Testis (tissue), 2 donors: ENCODE measurements around the gene BCAR3.

Experiments used
- POLR2A ChIP-seq: fragments of 450-650 bp; IDR thresholded peaks from one replicate; pipeline ENCODE4 v1.6.1; 2017; ENCODE audit warnings: antibody characterized with exemption, mild to moderate bottlenecking, moderate library complexity
- TF ChIP-seq, protein P1 (sequence below), 3 experiments: fragments of 450-650 bp in 2 of 3; fragments of 200-600 bp in 1 of 3; sonication (generic) in 1 of 3; IDR thresholded peaks; one replicate each; pipeline ENCODE4 v1.5.1; 2016 to 2019; ENCODE audit warnings: antibody characterized with exemption in 3 of 3, mild to moderate bottlenecking in 2 of 3, moderate library complexity in 1 of 3

DNA sequence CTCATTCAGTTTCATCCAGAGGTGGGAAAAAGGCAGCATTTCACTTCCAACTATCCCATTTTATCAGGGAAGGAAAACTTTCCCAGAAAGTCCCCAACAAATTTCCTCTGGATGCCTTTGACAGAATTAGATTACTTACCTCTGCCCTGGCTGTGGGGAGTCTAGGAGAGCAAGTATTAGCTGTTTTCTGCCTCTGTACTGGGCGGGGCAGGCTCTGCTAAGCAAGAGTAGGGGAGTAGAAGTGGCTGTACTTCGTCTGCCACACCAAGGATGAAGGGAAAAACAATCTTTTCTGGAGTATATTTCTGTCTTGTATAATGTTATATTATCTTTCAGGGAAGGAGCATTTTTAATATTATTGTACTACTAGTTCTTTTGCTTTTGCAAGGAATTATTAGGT lies 155.2 kb downstream of the BCAR3 start:
- TF ChIP-seq, protein P1, sequence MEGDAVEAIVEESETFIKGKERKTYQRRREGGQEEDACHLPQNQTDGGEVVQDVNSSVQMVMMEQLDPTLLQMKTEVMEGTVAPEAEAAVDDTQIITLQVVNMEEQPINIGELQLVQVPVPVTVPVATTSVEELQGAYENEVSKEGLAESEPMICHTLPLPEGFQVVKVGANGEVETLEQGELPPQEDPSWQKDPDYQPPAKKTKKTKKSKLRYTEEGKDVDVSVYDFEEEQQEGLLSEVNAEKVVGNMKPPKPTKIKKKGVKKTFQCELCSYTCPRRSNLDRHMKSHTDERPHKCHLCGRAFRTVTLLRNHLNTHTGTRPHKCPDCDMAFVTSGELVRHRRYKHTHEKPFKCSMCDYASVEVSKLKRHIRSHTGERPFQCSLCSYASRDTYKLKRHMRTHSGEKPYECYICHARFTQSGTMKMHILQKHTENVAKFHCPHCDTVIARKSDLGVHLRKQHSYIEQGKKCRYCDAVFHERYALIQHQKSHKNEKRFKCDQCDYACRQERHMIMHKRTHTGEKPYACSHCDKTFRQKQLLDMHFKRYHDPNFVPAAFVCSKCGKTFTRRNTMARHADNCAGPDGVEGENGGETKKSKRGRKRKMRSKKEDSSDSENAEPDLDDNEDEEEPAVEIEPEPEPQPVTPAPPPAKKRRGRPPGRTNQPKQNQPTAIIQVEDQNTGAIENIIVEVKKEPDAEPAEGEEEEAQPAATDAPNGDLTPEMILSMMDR (IDR thresholded peaks at IDR 0.05): no peak
- no peak for TF ChIP-seq POLR2A
